Keratinocyte (primary cell): ENCODE results near the gene ZNF407. TPM values are rescaled to one million over a fixed set of nuclear protein-coding genes. Genes with fewer than 3 reads are reported as not detected.

Experiments used
- DNase-seq: peaks from one replicate; pipeline ENCODE4 v3.0.0-alpha.2; 2011; ENCODE audit warnings: low read depth, missing footprints, low spot score
- FAIRE-seq: peaks from 2 replicates; lab custom pipeline; 2011; peaks lifted over from hg19 to GRCh38; lab: Jason Lieb, UNC
- H2AFZ ChIP-seq: 2 replicates; pipeline ENCODE4 v1.6.0; 2012; ENCODE audit warnings: low read length, control low read depth, inconsistent platforms; ENCODE audit not compliant: control insufficient read depth
- H3K27ac ChIP-seq: 2 replicates; pipeline ENCODE4 v1.5.1; 2011; ENCODE audit warnings: low read length; ENCODE audit not compliant: control insufficient read depth, insufficient read depth
- H3K27me3 ChIP-seq: 3 replicates; pipeline ENCODE4 v1.6.0; 2011; ENCODE audit warnings: low read length; ENCODE audit not compliant: control insufficient read depth, insufficient read depth; ENCODE audit errors: extremely low read depth
- H3K36me3 ChIP-seq, 2 experiments: 2 replicates in 1 of 2; 3 replicates in 1 of 2; pipeline ENCODE4 v1.5.1; 2011; ENCODE audit warnings: low read length in 2 of 2, mild to moderate bottlenecking in 1 of 2; ENCODE audit not compliant: control insufficient read depth in 2 of 2, insufficient read depth in 2 of 2; ENCODE audit errors: extremely low read depth in 1 of 2
- H3K4me1 ChIP-seq: 3 replicates; pipeline ENCODE4 v1.5.1; 2011; ENCODE audit warnings: low read length; ENCODE audit not compliant: control insufficient read depth, insufficient read depth; ENCODE audit errors: extremely low read depth
- H3K4me2 ChIP-seq: 3 replicates; pipeline ENCODE4 v1.6.0; 2011; ENCODE audit warnings: low read depth, low read length; ENCODE audit not compliant: control insufficient read depth, insufficient read depth; ENCODE audit errors: extremely low read depth
- H3K4me3 ChIP-seq, 3 experiments: fragments of 200-600 bp in 1 of 3; sonication (generic) in 1 of 3; 2 replicates in 2 of 3; 3 replicates in 1 of 3; pipeline ENCODE4 v1.5.1; 2011 to 2016; ENCODE audit warnings: low read length in 3 of 3, mild to moderate bottlenecking in 3 of 3, control low read depth in 2 of 3, inconsistent platforms in 1 of 3, low read depth in 1 of 3, mixed read lengths in 1 of 3, mixed run types in 1 of 3, moderate library complexity in 1 of 3; ENCODE audit not compliant: control insufficient read depth in 2 of 3, insufficient read depth in 2 of 3; ENCODE audit errors: extremely low read depth in 1 of 3
- H3K79me2 ChIP-seq: 2 replicates; pipeline ENCODE4 v1.6.0; 2012; ENCODE audit warnings: low read length; ENCODE audit not compliant: control insufficient read depth, insufficient read depth
- H3K9ac ChIP-seq: 3 replicates; pipeline ENCODE4 v1.6.0; 2011; ENCODE audit warnings: low read length; ENCODE audit not compliant: control insufficient read depth, insufficient read depth; ENCODE audit errors: extremely low read depth
- H3K9me1 ChIP-seq: 3 replicates; pipeline ENCODE4 v1.6.0; 2011; ENCODE audit warnings: low read length; ENCODE audit not compliant: control insufficient read depth, insufficient read depth; ENCODE audit errors: extremely low read depth
- H3K9me3 ChIP-seq: 2 replicates; pipeline ENCODE4 v1.5.1; 2012; ENCODE audit warnings: low read depth, low read length; ENCODE audit not compliant: control insufficient read depth
- H4K20me1 ChIP-seq: 3 replicates; pipeline ENCODE4 v1.6.0; 2011; ENCODE audit warnings: low read length; ENCODE audit not compliant: control insufficient read depth, insufficient read depth; ENCODE audit errors: extremely low read depth
- CTCF ChIP-seq, 3 experiments: IDR thresholded peaks in 1 of 3; conservative IDR thresholded peaks in 1 of 3; optimal IDR thresholded peaks in 1 of 3; 2 replicates in 2 of 3; 3 replicates in 1 of 3; pipeline versions ENCODE3 to v1.5.1; 2011; ENCODE audit warnings: low read length in 3 of 3, mild to moderate bottlenecking in 3 of 3, moderate library complexity in 2 of 3, control low read depth in 1 of 3, inconsistent platforms in 1 of 3; ENCODE audit not compliant: insufficient read depth in 2 of 3; ENCODE audit errors: extremely low read depth in 1 of 3
- EZH2 ChIP-seq: IDR thresholded peaks from one replicate; pipeline ENCODE4 v1.6.1; 2012; ENCODE audit warnings: inconsistent platforms, mild to moderate bottlenecking, low read length, moderate library complexity
- dilution Hi-C: fragments of 300-500 bp; cut with MboI; formaldehyde crosslinking; loops from one replicate; pipeline ENCODE4 v1.7.0; 2020; ENCODE audit warnings: low sequenced_read_pairs; ENCODE audit not compliant: extremely low pct_ligation_motif_present
- polyA plus RNA-seq, 5 experiments: library from polyadenylated mRNA; depleted of rRNA in 3 of 5; stranded (reverse) in 3 of 5; stranded (forward) in 1 of 5; unstranded in 1 of 5; fragments of >200 nt; gene quantifications; 1 replicate in 1 of 5; 2 replicates in 3 of 5; 3 replicates in 1 of 5; pipeline versions ENCODE4 v1.2.1 to v1.2.3, GENCODE V29; 2011 to 2012; ENCODE audit warnings: missing spikeins in 2 of 5, low read depth in 1 of 5, low replicate concordance in 1 of 5

ZNF407 gene
- polyA plus RNA-seq, 1 donor (not counting 4 experiments of a cell fraction or from before 2014, with no cell fraction given): 3.8 TPM

DNA sequence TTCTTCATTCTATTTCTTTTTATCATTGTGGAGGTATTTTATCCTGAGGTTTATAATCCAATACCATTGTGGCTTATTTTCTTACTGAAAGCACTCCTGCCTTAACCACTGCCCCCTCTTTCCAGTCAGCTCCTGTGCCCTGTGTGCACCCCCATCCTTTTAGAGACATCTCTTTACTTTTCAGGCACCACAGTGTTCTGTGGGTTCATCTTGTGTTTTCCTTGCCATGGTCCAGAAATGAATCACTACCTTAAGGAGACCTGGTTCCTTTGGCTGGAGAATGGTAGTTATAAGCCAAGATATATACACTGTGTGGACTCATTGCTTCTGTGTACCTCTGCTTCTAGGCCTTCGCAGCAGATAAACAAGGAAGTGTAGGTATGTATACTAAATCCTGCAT lies 332.9 kb downstream of the ZNF407 start:
- Histone ChIP-seq H3K79me2 (no peaks in the 10 kb centered on the region), H4K20me1 (no peaks in the 10 kb centered on the region), H3K4me1 (no peaks in the 10 kb centered on the region), H2AFZ (no peak overlapping the region), H3K9me1 (no peaks in the 10 kb centered on the region), H3K9ac (no peak overlapping the region), H3K36me3 (no peaks in the 10 kb centered on the region), H3K27me3 (no peaks in the 10 kb centered on the region), H3K9me3 (no peaks in the 10 kb centered on the region), H3K27ac (no peak overlapping the region), H3K4me2 (no peak overlapping the region), H3K4me3 (no peak overlapping the region)
- dilution Hi-C loops: no loop called here
- FAIRE-seq: no peak
- no peak for DNase-seq
- TF ChIP-seq CTCF (optimal IDR thresholded peaks at IDR 0.05 in 1 of 3, IDR thresholded peaks at IDR 0.05 in 1 of 3, conservative IDR thresholded peaks at IDR 0.05 in 1 of 3; ENCODE audit: extremely low read depth in 1 of 3, insufficient read depth in 2 of 3, low read length in 3 of 3) (no peak), EZH2 (no peak)

DNA sequence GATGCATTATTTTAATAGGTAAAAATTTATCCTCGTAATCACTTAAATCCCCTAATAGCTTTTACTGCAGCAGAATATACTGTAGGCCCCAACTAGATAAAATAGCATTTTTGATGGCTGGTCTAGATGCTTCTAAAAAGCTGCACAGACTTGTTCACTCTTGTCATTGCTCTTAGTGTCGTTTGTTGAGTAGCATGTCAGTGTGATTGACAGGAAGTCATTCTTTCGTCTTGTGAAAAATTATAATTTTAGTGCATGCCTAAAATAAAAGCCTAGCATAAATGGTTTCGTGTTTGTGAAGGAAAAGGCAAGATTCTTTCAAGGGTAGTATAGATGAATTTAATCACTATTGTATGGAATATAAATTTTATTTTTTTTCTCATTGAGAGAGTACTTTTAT lies 336.3 kb downstream of the ZNF407 start:
- no peaks in the 10 kb centered on the region for H3K4me1 ChIP-seq
- no peaks in the 10 kb centered on the region for H3K79me2 ChIP-seq
- DNase-seq: no peak
- H3K9ac ChIP-seq: no peak overlapping the region
- no peaks in the 10 kb centered on the region for H3K27me3 ChIP-seq
- dilution Hi-C loops: no loop called here
- no peak for TF ChIP-seq CTCF (optimal IDR thresholded peaks at IDR 0.05 in 1 of 3, IDR thresholded peaks at IDR 0.05 in 1 of 3, conservative IDR thresholded peaks at IDR 0.05 in 1 of 3; ENCODE audit: extremely low read depth in 1 of 3, insufficient read depth in 2 of 3, low read length in 3 of 3)
- TF ChIP-seq EZH2: no peak
- H3K27ac ChIP-seq: no peak overlapping the region
- no peak overlapping the region for H3K4me2 ChIP-seq
- no peak overlapping the region for H2AFZ ChIP-seq
- no peaks in the 10 kb centered on the region for H4K20me1 ChIP-seq
- no peak overlapping the region for H3K4me3 ChIP-seq
- FAIRE-seq: no peak
- H3K36me3 ChIP-seq: no peaks in the 10 kb centered on the region
- H3K9me3 ChIP-seq: no peaks in the 10 kb centered on the region
- H3K9me1 ChIP-seq: no peaks in the 10 kb centered on the region
